Stimulated activated CD4-positive, alpha-beta T cell treated with anti-CD3 and anti-CD28 coated beads, Interleukin-1b, Interleukin-23, amount 100 ng/mL, for 4 hours (primary cell): ENCODE measurements around the gene EIF4E.
"Not testable (repeated sequence)": the region's sequence is repeated elsewhere in the genome, so short reads cannot be mapped to it uniquely, and the experiment has no call there.

Source experiments
- DNase-seq, 2 donors: peaks; one replicate each; pipeline ENCODE4 v3.0.0-alpha.2; 2020; ENCODE audit warnings: low read depth in 2 of 2

Gene EIF4E

GRCh38 chr4:98928505-98929340, at the start of gene EIF4E:
Gene EIF4E, minus strand, starts transcription at chr4:98929133. Its CDS starts 21 bp downstream, at chr4:98929112.
- DNase-seq: peak; percentile 86 to 93

- DNase-seq: no peak
Measured at GRCh38 chr4:98977557-98977956, 48.6 kb upstream of the EIF4E start.

- DNase-seq: no peak
Measured at GRCh38 chr4:98976716-98977115, 47.8 kb upstream of the EIF4E start.

- no peak for DNase-seq
Measured at GRCh38 chr4:98969878-98970785, 41.2 kb upstream of the EIF4E start.

- DNase-seq: no peak
Measured at GRCh38 chr4:98967786-98968329, 38.9 kb upstream of the EIF4E start.

- DNase-seq: no peak
Measured at GRCh38 chr4:98966926-98967325, 38.0 kb upstream of the EIF4E start.

- DNase-seq: no peak
Measured at GRCh38 chr4:98963538-98964433, 34.9 kb upstream of the EIF4E start.

GRCh38 chr4:98961770-98962169, 32.8 kb upstream of the EIF4E start:
- no peak for DNase-seq

GRCh38 chr4:98959411-98959810, 30.5 kb upstream of the EIF4E start:
- DNase-seq: no peak

- no peak for DNase-seq
Measured at GRCh38 chr4:98958065-98958464, 29.1 kb upstream of the EIF4E start.

GRCh38 chr4:98955229-98955628, 26.3 kb upstream of the EIF4E start:
- no peak for DNase-seq

- DNase-seq: no peak
Measured at GRCh38 chr4:98951710-98952109, 22.8 kb upstream of the EIF4E start.

- no peak for DNase-seq
Measured at GRCh38 chr4:98950925-98951324, 22.0 kb upstream of the EIF4E start.

GRCh38 chr4:98946359-98946758, 17.4 kb upstream of the EIF4E start:
- no peak for DNase-seq

- no peak for DNase-seq
Measured at GRCh38 chr4:98945297-98945850, 16.4 kb upstream of the EIF4E start.

GRCh38 chr4:98939892-98940298, 11.0 kb upstream of the EIF4E start:
- no peak for DNase-seq

- no peak for DNase-seq
Measured at GRCh38 chr4:98939438-98939837, 10.5 kb upstream of the EIF4E start.

- DNase-seq: no peak
Measured at GRCh38 chr4:98937986-98938720, 9.2 kb upstream of the EIF4E start.

- DNase-seq: no peak
Measured at GRCh38 chr4:98935633-98936032, 6.7 kb upstream of the EIF4E start.

- DNase-seq: not testable (repeated sequence)
Measured at GRCh38 chr4:98934851-98935250, 5.9 kb upstream of the EIF4E start.
